ENCODE data around the gene ZNHIT2. TPM values are rescaled to one million over a fixed set of nuclear protein-coding genes. Genes with fewer than 3 reads are reported as not detected.

ZNHIT2 gene
- total and polyA plus RNA-seq, 2 of the 13 experiments (the other 11 are each of a cell fraction or from before 2014, with no cell fraction given): 1.1 to 6.5 TPM

GRCh38 chr11:65111744-65112545 is 5.6 kb downstream of the ZNHIT2 start, which contains the start of gene TM7SF2 (continued):
- TF ChIP-seq, protein P1, sequence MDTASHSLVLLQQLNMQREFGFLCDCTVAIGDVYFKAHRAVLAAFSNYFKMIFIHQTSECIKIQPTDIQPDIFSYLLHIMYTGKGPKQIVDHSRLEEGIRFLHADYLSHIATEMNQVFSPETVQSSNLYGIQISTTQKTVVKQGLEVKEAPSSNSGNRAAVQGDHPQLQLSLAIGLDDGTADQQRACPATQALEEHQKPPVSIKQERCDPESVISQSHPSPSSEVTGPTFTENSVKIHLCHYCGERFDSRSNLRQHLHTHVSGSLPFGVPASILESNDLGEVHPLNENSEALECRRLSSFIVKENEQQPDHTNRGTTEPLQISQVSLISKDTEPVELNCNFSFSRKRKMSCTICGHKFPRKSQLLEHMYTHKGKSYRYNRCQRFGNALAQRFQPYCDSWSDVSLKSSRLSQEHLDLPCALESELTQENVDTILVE (CRISPR knock-in tag; IDR thresholded peaks at IDR 0.05): no peak
- TF ChIP-seq ZFP37 (CRISPR knock-in tag; IDR thresholded peaks at IDR 0.05; ENCODE audit: borderline replicate concordance): no peak
- TF ChIP-seq JDP2 (CRISPR knock-in tag; IDR thresholded peaks at IDR 0.05; ENCODE audit: borderline replicate concordance): no peak; the same call in 1 of the 2 replicates
- TF ChIP-seq EED (CRISPR knock-in tag; IDR thresholded peaks at IDR 0.05): 0 out of 2 replicates have a peak, but pooled peaks have one; percentile 53
- no peak for TF ChIP-seq ZBTB42 (CRISPR knock-in tag; IDR thresholded peaks at IDR 0.05)
- TF ChIP-seq HDAC2 (CRISPR knock-in tag; IDR thresholded peaks at IDR 0.05): no peak
- no peak for TF ChIP-seq ZNF577 (CRISPR knock-in tag; IDR thresholded peaks at IDR 0.05; ENCODE audit: borderline replicate concordance, low read depth)
- no peak for TF ChIP-seq ZNF776 (CRISPR knock-in tag; IDR thresholded peaks at IDR 0.05)
- no peak for TF ChIP-seq ZNF354B (CRISPR knock-in tag; IDR thresholded peaks at IDR 0.05)
- no peak for TF ChIP-seq IKZF4 (CRISPR knock-in tag; IDR thresholded peaks at IDR 0.05; ENCODE audit: borderline replicate concordance, low read depth, not compliant biosample characterization)
- TF ChIP-seq ZNF558 (CRISPR knock-in tag; IDR thresholded peaks at IDR 0.05; ENCODE audit: borderline replicate concordance): no peak; the same call in 1 of the 2 replicates
- no peak for TF ChIP-seq NONO (IDR thresholded peaks at IDR 0.05)
- peak; percentile 69 for TF ChIP-seq NONO (CRISPR knock-in tag; conservative IDR thresholded peaks at IDR 0.05)
- TF ChIP-seq ZNF543 (CRISPR knock-in tag; IDR thresholded peaks at IDR 0.05): peak; percentile 77; the same call in 1 of the 2 replicates
- TF ChIP-seq ZFX (CRISPR knock-in tag; IDR thresholded peaks at IDR 0.05; ENCODE audit: low read depth): peak; percentile 66; the same call in 1 of the 2 replicates
- no peak for TF ChIP-seq FOXO1 (CRISPR knock-in tag; IDR thresholded peaks at IDR 0.05)
- TF ChIP-seq, protein P2, sequence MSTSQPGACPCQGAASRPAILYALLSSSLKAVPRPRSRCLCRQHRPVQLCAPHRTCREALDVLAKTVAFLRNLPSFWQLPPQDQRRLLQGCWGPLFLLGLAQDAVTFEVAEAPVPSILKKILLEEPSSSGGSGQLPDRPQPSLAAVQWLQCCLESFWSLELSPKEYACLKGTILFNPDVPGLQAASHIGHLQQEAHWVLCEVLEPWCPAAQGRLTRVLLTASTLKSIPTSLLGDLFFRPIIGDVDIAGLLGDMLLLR (CRISPR knock-in tag; IDR thresholded peaks at IDR 0.05): no peak
- TF ChIP-seq TFDP2 (CRISPR knock-in tag; IDR thresholded peaks at IDR 0.05): no peak
- TF ChIP-seq ZNF567 (CRISPR knock-in tag; IDR thresholded peaks at IDR 0.05; ENCODE audit: borderline replicate concordance): no peak
- TF ChIP-seq ZSCAN29 (CRISPR knock-in tag; conservative IDR thresholded peaks at IDR 0.05): 0 out of 2 replicates have a peak, but pooled peaks have one; percentile 70
- TF ChIP-seq, protein P3, sequence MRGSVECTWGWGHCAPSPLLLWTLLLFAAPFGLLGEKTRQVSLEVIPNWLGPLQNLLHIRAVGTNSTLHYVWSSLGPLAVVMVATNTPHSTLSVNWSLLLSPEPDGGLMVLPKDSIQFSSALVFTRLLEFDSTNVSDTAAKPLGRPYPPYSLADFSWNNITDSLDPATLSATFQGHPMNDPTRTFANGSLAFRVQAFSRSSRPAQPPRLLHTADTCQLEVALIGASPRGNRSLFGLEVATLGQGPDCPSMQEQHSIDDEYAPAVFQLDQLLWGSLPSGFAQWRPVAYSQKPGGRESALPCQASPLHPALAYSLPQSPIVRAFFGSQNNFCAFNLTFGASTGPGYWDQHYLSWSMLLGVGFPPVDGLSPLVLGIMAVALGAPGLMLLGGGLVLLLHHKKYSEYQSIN (CRISPR knock-in tag; IDR thresholded peaks at IDR 0.05; ENCODE audit: borderline replicate concordance): no peak
- no peak for TF ChIP-seq ZNF337 (CRISPR knock-in tag; IDR thresholded peaks at IDR 0.05; ENCODE audit: borderline replicate concordance, low read depth)
- TF ChIP-seq ZBTB7A (CRISPR knock-in tag; IDR thresholded peaks at IDR 0.05): peak; percentile 35; the same call in 1 of the 2 replicates
- TF ChIP-seq TEAD3 (CRISPR knock-in tag; optimal IDR thresholded peaks at IDR 0.05; ENCODE audit: borderline replicate concordance): peak; percentile 50
